ENCODE data around the gene SYT11.

SYT11 gene

DNA sequence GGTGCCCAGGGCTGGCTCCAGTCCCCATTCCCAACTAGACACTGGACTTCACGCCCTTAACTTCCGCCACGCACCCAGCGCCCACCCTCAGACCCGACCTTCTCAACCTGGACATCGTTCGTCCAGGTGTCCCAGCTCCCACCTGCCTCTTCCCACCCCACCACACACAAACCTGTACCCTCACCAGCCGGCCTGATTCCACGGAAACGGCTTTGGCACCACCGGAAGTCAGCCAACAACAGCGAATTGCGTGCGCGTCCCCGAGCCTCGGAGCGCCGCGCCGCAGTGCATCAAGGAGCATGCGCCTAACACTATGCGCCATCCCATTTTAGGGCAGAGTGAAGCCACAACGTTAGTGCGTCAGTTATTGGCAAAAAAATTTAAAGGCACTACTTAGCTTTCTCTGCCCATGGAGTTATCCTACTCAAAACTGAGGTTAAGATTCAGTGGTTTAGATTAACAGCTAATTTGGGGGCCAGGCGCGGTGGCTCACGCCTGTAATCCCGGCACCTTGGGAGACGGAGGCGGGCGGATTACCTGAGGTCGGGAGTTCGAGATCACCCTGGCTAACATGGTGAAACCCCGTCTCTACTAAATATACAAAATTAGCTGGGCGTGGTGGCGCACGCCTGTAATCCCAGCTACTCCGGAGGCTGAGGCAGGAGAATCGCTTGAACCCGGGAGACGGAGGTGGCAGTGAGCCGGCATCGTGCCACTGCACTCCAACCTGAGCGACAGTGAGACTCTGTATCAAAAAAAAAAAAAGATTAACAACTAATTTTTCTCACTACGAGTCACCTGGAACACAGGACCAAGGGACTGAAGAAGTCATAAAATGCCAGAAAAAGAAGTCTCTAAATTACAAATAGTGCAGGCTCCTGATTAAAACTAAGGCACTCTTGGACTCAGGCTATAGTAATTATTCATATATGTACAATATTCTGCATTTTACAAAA is 2.1 kb upstream of the SYT11 start, which contains the start of gene GON4L (continued):
- TF ChIP-seq KLF7 (tag by site-specific recombination; IDR thresholded peaks at IDR 0.05; ENCODE audit: borderline replicate concordance), result 0 out of 2 replicates have a peak, but pooled peaks have one; percentile 34
- TF ChIP-seq, protein P1, sequence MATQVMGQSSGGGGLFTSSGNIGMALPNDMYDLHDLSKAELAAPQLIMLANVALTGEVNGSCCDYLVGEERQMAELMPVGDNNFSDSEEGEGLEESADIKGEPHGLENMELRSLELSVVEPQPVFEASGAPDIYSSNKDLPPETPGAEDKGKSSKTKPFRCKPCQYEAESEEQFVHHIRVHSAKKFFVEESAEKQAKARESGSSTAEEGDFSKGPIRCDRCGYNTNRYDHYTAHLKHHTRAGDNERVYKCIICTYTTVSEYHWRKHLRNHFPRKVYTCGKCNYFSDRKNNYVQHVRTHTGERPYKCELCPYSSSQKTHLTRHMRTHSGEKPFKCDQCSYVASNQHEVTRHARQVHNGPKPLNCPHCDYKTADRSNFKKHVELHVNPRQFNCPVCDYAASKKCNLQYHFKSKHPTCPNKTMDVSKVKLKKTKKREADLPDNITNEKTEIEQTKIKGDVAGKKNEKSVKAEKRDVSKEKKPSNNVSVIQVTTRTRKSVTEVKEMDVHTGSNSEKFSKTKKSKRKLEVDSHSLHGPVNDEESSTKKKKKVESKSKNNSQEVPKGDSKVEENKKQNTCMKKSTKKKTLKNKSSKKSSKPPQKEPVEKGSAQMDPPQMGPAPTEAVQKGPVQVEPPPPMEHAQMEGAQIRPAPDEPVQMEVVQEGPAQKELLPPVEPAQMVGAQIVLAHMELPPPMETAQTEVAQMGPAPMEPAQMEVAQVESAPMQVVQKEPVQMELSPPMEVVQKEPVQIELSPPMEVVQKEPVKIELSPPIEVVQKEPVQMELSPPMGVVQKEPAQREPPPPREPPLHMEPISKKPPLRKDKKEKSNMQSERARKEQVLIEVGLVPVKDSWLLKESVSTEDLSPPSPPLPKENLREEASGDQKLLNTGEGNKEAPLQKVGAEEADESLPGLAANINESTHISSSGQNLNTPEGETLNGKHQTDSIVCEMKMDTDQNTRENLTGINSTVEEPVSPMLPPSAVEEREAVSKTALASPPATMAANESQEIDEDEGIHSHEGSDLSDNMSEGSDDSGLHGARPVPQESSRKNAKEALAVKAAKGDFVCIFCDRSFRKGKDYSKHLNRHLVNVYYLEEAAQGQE (tag by site-specific recombination; IDR thresholded peaks at IDR 0.05), result peak; percentile 38; the same call in 1 of the 2 replicates
- TF ChIP-seq ZNF843 (tag by site-specific recombination; IDR thresholded peaks at IDR 0.05), result peak; percentile 73; the same call in 1 of the 2 replicates
- TF ChIP-seq, protein P2, sequence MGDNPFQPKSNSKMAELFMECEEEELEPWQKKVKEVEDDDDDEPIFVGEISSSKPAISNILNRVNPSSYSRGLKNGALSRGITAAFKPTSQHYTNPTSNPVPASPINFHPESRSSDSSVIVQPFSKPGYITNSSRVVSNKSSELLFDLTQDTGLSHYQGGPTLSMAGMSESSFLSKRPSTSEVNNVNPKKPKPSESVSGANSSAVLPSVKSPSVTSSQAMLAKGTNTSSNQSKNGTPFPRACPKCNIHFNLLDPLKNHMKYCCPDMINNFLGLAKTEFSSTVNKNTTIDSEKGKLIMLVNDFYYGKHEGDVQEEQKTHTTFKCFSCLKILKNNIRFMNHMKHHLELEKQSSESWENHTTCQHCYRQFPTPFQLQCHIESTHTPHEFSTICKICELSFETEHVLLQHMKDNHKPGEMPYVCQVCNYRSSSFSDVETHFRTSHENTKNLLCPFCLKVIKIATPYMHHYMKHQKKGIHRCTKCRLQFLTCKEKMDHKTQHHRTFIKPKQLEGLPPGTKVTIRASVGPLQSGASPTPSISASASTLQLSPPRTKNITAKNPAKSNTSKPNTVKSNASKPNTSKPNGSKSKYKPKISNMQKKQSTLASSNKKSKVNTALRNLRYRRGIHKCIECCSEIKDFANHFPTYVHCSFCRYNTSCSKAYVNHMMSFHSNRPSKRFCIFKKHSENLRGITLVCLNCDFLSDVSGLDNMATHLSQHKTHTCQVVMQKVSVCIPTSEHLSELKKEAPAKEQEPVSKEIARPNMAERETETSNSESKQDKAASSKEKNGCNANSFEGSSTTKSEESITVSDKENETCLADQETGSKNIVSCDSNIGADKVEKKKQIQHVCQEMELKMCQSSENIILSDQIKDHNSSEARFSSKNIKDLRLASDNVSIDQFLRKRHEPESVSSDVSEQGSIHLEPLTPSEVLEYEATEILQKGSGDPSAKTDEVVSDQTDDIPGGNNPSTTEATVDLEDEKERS (tag by site-specific recombination; IDR thresholded peaks at IDR 0.05), result no peak
- TF ChIP-seq ZNF585B (tag by site-specific recombination; IDR thresholded peaks at IDR 0.05), result no peak
- 0 out of 2 replicates have a peak, but pooled peaks have one; percentile 25 for TF ChIP-seq OSR2 (tag by site-specific recombination; IDR thresholded peaks at IDR 0.05)
- TF ChIP-seq, protein P3, sequence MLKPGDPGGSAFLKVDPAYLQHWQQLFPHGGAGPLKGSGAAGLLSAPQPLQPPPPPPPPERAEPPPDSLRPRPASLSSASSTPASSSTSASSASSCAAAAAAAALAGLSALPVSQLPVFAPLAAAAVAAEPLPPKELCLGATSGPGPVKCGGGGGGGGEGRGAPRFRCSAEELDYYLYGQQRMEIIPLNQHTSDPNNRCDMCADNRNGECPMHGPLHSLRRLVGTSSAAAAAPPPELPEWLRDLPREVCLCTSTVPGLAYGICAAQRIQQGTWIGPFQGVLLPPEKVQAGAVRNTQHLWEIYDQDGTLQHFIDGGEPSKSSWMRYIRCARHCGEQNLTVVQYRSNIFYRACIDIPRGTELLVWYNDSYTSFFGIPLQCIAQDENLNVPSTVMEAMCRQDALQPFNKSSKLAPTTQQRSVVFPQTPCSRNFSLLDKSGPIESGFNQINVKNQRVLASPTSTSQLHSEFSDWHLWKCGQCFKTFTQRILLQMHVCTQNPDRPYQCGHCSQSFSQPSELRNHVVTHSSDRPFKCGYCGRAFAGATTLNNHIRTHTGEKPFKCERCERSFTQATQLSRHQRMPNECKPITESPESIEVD (tag by site-specific recombination; IDR thresholded peaks at IDR 0.05), result no peak
- TF ChIP-seq ZFP37 (tag by site-specific recombination; IDR thresholded peaks at IDR 0.05), result 0 out of 2 replicates have a peak, but pooled peaks have one; percentile 47
- no peak for TF ChIP-seq SETDB1 (IDR thresholded peaks at IDR 0.05; ENCODE audit: insufficient read length, low read length)
- TF ChIP-seq ZNF391 (tag by site-specific recombination; IDR thresholded peaks at IDR 0.05; ENCODE audit: borderline replicate concordance, low read depth), result peak; percentile 71; the same call in 1 of the 2 replicates
- TF ChIP-seq ZNF791 (tag by site-specific recombination; IDR thresholded peaks at IDR 0.05), result no peak
- TF ChIP-seq ZNF747 (tag by site-specific recombination; IDR thresholded peaks at IDR 0.05), result no peak
- TF ChIP-seq, protein P4, sequence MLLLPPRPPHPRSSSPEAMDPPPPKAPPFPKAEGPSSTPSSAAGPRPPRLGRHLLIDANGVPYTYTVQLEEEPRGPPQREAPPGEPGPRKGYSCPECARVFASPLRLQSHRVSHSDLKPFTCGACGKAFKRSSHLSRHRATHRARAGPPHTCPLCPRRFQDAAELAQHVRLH (tag by site-specific recombination; IDR thresholded peaks at IDR 0.05), result peak; percentile 76
- no peak for TF ChIP-seq ZFP69B (tag by site-specific recombination; IDR thresholded peaks at IDR 0.05)
- TF ChIP-seq, protein P5, sequence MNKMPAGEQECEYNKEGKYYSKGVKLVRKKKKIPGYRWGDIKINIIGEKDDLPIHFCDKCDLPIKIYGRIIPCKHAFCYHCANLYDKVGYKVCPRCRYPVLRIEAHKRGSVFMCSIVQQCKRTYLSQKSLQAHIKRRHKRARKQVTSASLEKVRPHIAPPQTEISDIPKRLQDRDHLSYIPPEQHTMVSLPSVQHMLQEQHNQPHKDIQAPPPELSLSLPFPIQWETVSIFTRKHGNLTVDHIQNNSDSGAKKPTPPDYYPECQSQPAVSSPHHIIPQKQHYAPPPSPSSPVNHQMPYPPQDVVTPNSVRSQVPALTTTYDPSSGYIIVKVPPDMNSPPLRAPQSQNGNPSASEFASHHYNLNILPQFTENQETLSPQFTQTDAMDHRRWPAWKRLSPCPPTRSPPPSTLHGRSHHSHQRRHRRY (tag by site-specific recombination; IDR thresholded peaks at IDR 0.05), result no peak
- TF ChIP-seq ZXDB (tag by site-specific recombination; IDR thresholded peaks at IDR 0.05), result peak; percentile 85
- peak; percentile 92 for TF ChIP-seq ZNF2 (tag by site-specific recombination; IDR thresholded peaks at IDR 0.05)
- TF ChIP-seq ZNF248 (tag by site-specific recombination; IDR thresholded peaks at IDR 0.05), result no peak
- TF ChIP-seq, protein P6, sequence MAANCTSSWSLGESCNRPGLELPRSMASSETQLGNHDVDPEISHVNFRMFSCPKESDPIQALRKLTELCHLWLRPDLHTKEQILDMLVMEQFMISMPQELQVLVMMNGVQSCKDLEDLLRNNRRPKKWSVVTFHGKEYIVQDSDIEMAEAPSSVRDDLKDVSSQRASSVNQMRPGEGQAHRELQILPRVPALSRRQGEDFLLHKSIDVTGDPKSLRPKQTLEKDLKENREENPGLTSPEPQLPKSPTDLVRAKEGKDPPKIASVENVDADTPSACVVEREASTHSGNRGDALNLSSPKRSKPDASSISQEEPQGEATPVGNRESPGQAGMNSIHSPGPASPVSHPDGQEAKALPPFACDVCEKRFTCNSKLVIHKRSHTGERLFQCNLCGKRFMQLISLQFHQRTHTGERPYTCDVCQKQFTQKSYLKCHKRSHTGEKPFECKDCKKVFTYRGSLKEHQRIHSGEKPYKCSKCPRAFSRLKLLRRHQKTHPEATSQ (tag by site-specific recombination; IDR thresholded peaks at IDR 0.05), result no peak
- no peak for TF ChIP-seq ZNF423 (tag by site-specific recombination; IDR thresholded peaks at IDR 0.05)
- TF ChIP-seq, protein P7, sequence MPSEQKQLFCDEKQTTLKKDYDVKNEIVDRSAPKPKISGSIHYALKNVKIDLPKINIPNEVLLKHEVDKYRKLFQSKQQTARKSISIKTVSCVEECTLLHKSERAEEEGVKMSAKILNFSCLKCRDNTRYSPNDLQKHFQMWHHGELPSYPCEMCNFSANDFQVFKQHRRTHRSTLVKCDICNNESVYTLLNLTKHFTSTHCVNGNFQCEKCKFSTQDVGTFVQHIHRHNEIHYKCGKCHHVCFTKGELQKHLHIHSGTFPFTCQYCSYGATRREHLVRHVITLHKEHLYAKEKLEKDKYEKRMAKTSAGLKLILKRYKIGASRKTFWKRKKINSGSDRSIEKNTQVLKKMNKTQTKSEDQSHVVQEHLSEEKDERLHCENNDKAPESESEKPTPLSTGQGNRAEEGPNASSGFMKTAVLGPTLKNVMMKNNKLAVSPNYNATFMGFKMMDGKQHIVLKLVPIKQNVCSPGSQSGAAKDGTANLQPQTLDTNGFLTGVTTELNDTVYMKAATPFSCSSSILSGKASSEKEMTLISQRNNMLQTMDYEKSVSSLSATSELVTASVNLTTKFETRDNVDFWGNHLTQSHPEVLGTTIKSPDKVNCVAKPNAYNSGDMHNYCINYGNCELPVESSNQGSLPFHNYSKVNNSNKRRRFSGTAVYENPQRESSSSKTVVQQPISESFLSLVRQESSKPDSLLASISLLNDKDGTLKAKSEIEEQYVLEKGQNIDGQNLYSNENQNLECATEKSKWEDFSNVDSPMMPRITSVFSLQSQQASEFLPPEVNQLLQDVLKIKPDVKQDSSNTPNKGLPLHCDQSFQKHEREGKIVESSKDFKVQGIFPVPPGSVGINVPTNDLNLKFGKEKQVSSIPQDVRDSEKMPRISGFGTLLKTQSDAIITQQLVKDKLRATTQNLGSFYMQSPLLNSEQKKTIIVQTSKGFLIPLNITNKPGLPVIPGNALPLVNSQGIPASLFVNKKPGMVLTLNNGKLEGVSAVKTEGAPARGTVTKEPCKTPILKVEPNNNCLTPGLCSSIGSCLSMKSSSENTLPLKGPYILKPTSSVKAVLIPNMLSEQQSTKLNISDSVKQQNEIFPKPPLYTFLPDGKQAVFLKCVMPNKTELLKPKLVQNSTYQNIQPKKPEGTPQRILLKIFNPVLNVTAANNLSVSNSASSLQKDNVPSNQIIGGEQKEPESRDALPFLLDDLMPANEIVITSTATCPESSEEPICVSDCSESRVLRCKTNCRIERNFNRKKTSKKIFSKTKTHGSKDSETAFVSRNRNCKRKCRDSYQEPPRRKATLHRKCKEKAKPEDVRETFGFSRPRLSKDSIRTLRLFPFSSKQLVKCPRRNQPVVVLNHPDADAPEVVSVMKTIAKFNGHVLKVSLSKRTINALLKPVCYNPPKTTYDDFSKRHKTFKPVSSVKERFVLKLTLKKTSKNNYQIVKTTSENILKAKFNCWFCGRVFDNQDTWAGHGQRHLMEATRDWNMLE (tag by site-specific recombination; conservative IDR thresholded peaks at IDR 0.05; ENCODE audit: low read depth), result peak; percentile 53; the same call in 1 of the 2 replicates

All from HEK293 (cell line).